SK-N-SH treated with all-trans-retinoic acid at 6 μM for 48 hours (cell line): ENCODE results near the gene AP4S1.

ENCODE experiments used
- ATAC-seq: fragments of 200-7000 bp; cut with Tn5 transposase; 3 replicates; pipeline ENCODE4 v1.9.1; 2020; ENCODE audit warnings: mild to moderate bottlenecking, moderate library complexity
- ARNTL ChIP-seq: fragments of 450-650 bp; formaldehyde crosslinking; IDR thresholded peaks from 2 replicates; pipeline ENCODE4 v1.5.0; 2020; ENCODE audit warnings: low read depth, mild to moderate bottlenecking, moderate library complexity, borderline replicate concordance
- BACH2 ChIP-seq: fragments of 250-450 bp; sonication (Bioruptor Pico); IDR thresholded peaks from 2 replicates; pipeline ENCODE4 v1.9.0; 2021; ENCODE audit warnings: mild to moderate bottlenecking, borderline replicate concordance
- CSDC2 ChIP-seq: fragments of 250-450 bp; sonication (Bioruptor Pico); IDR thresholded peaks from 2 replicates; pipeline ENCODE4 v1.5.0; 2020; ENCODE audit warnings: mild to moderate bottlenecking, moderate library complexity
- CSRNP3 ChIP-seq: fragments of 250-450 bp; sonication (Bioruptor Pico); IDR thresholded peaks from 2 replicates; pipeline ENCODE4 v1.5.1; 2021; ENCODE audit warnings: mild to moderate bottlenecking, moderate library complexity
- ESRRG ChIP-seq: fragments of 250-450 bp; sonication (Bioruptor Pico); IDR thresholded peaks from 2 replicates; pipeline ENCODE4 v1.6.1; 2021; ENCODE audit warnings: mild to moderate bottlenecking
- GLIS3 ChIP-seq: fragments of 250-450 bp; sonication (Bioruptor Pico); IDR thresholded peaks from 2 replicates; pipeline ENCODE4 v1.5.0; 2020; ENCODE audit warnings: mild to moderate bottlenecking, moderate library complexity
- ISL1 ChIP-seq: fragments of 250-450 bp; sonication (Bioruptor Pico); IDR thresholded peaks from 2 replicates; pipeline ENCODE4 v2.1.2; 2022; ENCODE audit warnings: mild to moderate bottlenecking, moderate library complexity
- OSR1 ChIP-seq: fragments of 250-450 bp; sonication (Bioruptor Pico); IDR thresholded peaks from 2 replicates; pipeline ENCODE4 v1.8.0; 2022; ENCODE audit warnings: moderate library complexity, mild to moderate bottlenecking, inconsistent platforms
- PATZ1 ChIP-seq: fragments of 250-450 bp; sonication (Bioruptor Pico); IDR thresholded peaks from 2 replicates; pipeline ENCODE4 v1.8.0; 2020; ENCODE audit warnings: mild to moderate bottlenecking, moderate library complexity, borderline replicate concordance
- RARB ChIP-seq: fragments of 250-450 bp; sonication (Bioruptor Pico); IDR thresholded peaks from 2 replicates; pipeline ENCODE4 v1.8.0; 2021; ENCODE audit warnings: mild to moderate bottlenecking, moderate library complexity
- SNAI2 ChIP-seq: fragments of 250-450 bp; sonication (Bioruptor Pico); IDR thresholded peaks from 2 replicates; pipeline ENCODE4 v1.5.0; 2020; ENCODE audit warnings: mild to moderate bottlenecking, moderate library complexity
- TCF4 ChIP-seq: fragments of 250-450 bp; sonication (Bioruptor Pico); IDR thresholded peaks from 2 replicates; pipeline ENCODE4 v1.8.0; 2021; ENCODE audit warnings: mild to moderate bottlenecking, moderate library complexity, borderline replicate concordance
- TOX ChIP-seq: fragments of 250-450 bp; sonication (Bioruptor Pico); IDR thresholded peaks from 2 replicates; pipeline ENCODE4 v1.8.0; 2021; ENCODE audit warnings: mild to moderate bottlenecking, moderate library complexity, borderline replicate concordance
- ZC3H10 ChIP-seq: fragments of 250-450 bp; sonication (Bioruptor Pico); IDR thresholded peaks from 2 replicates; pipeline ENCODE4 v1.5.1; 2021; ENCODE audit warnings: mild to moderate bottlenecking, moderate library complexity
- ZFP3 ChIP-seq: fragments of 250-450 bp; sonication (Bioruptor Pico); IDR thresholded peaks from 2 replicates; pipeline ENCODE4 v1.5.0; 2020; ENCODE audit warnings: mild to moderate bottlenecking, moderate library complexity
- ZFP30 ChIP-seq: fragments of 450-650 bp; formaldehyde crosslinking; IDR thresholded peaks from 2 replicates; pipeline ENCODE4 v1.5.0; 2022; ENCODE audit warnings: mild to moderate bottlenecking, moderate library complexity
- ZNF565 ChIP-seq: fragments of 450-650 bp; formaldehyde crosslinking; conservative IDR thresholded peaks from 2 replicates; pipeline ENCODE4 v1.5.0; 2020; ENCODE audit warnings: low read depth, mild to moderate bottlenecking, moderate library complexity
- ZNF70 ChIP-seq: fragments of 450-650 bp; formaldehyde crosslinking; IDR thresholded peaks from 2 replicates; pipeline ENCODE4 v1.5.0; 2020; ENCODE audit warnings: mild to moderate bottlenecking, moderate library complexity
- TF ChIP-seq, protein P1 (sequence below): fragments of 250-450 bp; sonication (Bioruptor Pico); IDR thresholded peaks from 2 replicates; pipeline ENCODE4 v1.5.0; 2020; ENCODE audit warnings: mild to moderate bottlenecking, moderate library complexity
- TF ChIP-seq, protein P2 (sequence below): fragments of 250-450 bp; sonication (Bioruptor Pico); IDR thresholded peaks from 2 replicates; pipeline ENCODE4 v1.8.0; 2021; ENCODE audit warnings: low read depth, mild to moderate bottlenecking, moderate library complexity, borderline replicate concordance

The AP4S1 gene

DNA sequence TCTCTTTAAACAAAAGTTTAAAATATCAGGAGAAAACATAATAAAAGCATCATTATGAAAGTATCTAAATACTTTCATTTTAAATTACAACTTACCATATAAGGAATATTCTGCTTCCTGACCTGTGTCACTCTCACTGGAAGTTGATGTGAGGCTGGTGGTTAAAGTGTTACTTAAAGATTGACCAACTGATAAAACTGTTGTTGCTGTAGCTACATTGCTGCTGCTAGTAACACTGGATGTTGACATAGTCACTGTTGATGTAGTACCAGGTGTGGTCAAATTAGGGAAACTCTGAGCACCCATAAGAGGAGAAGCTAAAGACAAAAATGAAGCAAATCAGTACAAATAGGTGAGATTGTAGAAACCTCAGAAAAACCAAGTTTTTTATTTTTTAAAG is 102.2 kb downstream of the AP4S1 start:
- ATAC-seq: no peak
- TF ChIP-seq ZNF70: no peak
- TF ChIP-seq ZNF565: no peak
- no peak for TF ChIP-seq OSR1 (CRISPR knock-in tag)
- TF ChIP-seq ZFP3: no peak
- TF ChIP-seq ZFP30: no peak
- TF ChIP-seq ISL1 (CRISPR knock-in tag): no peak
- TF ChIP-seq SNAI2: no peak

- no peak for ATAC-seq
- TF ChIP-seq ZNF565 (no peak), ZFP30 (no peak), ZNF70 (no peak), ARNTL (CRISPR knock-in tag) (no peak), BACH2 (CRISPR knock-in tag) (no peak), PATZ1 (no peak), CSDC2 (no peak), TCF4 (CRISPR knock-in tag) (no peak)
- TF ChIP-seq, protein P1, sequence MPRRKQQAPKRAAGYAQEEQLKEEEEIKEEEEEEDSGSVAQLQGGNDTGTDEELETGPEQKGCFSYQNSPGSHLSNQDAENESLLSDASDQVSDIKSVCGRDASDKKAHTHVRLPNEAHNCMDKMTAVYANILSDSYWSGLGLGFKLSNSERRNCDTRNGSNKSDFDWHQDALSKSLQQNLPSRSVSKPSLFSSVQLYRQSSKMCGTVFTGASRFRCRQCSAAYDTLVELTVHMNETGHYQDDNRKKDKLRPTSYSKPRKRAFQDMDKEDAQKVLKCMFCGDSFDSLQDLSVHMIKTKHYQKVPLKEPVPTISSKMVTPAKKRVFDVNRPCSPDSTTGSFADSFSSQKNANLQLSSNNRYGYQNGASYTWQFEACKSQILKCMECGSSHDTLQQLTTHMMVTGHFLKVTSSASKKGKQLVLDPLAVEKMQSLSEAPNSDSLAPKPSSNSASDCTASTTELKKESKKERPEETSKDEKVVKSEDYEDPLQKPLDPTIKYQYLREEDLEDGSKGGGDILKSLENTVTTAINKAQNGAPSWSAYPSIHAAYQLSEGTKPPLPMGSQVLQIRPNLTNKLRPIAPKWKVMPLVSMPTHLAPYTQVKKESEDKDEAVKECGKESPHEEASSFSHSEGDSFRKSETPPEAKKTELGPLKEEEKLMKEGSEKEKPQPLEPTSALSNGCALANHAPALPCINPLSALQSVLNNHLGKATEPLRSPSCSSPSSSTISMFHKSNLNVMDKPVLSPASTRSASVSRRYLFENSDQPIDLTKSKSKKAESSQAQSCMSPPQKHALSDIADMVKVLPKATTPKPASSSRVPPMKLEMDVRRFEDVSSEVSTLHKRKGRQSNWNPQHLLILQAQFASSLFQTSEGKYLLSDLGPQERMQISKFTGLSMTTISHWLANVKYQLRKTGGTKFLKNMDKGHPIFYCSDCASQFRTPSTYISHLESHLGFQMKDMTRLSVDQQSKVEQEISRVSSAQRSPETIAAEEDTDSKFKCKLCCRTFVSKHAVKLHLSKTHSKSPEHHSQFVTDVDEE (CRISPR knock-in tag): no peak
- TF ChIP-seq, all 23 proteins: peak for 0
Observed at GRCh38 chr14:31128601-31129526, 103.4 kb downstream of the AP4S1 start.

DNA sequence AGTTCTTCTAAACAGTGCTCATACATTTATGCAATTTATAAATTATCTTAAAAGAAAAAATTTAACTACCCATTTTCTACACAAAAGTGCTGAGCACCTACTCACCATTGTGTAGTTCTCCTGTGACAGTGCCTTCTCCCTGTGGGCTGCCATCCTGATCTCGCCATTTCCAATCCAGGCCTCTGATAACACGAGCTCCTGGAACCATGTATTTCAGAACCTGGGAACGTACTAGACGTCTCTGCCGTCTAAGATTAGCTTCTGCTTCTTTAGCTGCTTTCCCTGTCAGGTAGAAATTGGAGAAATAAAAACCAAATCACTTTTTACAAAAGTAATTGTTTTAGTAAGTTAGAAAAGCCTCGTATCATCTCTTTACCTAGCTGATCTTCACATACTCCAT is 107.7 kb downstream of the AP4S1 start:
- TF ChIP-seq OSR1 (CRISPR knock-in tag) (no peak), TOX (CRISPR knock-in tag) (no peak), SNAI2 (no peak), ZNF70 (no peak), ZFP30 (no peak), ARNTL (CRISPR knock-in tag) (no peak), ZC3H10 (CRISPR knock-in tag) (no peak), RARB (CRISPR knock-in tag) (no peak), ZFP3 (no peak), CSDC2 (no peak), BACH2 (CRISPR knock-in tag) (no peak), TCF4 (CRISPR knock-in tag) (no peak)
- no peak for ATAC-seq

GRCh38 chr14:31137214-31137889 is 111.9 kb downstream of the AP4S1 start:
- ATAC-seq: no peak
- TF ChIP-seq SNAI2 (no peak), CSDC2 (no peak), PATZ1 (no peak), ZFP3 (no peak), ARNTL (CRISPR knock-in tag) (no peak), GLIS3 (no peak), ESRRG (CRISPR knock-in tag) (no peak), CSRNP3 (CRISPR knock-in tag) (no peak), ISL1 (CRISPR knock-in tag) (no peak), RARB (CRISPR knock-in tag) (no peak), ZC3H10 (CRISPR knock-in tag) (no peak), ZNF565 (no peak)
- TF ChIP-seq, protein P2, sequence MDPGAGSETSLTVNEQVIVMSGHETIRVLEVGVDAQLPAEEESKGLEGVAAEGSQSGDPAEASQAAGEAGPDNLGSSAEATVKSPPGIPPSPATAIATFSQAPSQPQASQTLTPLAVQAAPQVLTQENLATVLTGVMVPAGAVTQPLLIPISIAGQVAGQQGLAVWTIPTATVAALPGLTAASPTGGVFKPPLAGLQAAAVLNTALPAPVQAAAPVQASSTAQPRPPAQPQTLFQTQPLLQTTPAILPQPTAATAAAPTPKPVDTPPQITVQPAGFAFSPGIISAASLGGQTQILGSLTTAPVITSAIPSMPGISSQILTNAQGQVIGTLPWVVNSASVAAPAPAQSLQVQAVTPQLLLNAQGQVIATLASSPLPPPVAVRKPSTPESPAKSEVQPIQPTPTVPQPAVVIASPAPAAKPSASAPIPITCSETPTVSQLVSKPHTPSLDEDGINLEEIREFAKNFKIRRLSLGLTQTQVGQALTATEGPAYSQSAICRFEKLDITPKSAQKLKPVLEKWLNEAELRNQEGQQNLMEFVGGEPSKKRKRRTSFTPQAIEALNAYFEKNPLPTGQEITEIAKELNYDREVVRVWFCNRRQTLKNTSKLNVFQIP (CRISPR knock-in tag): no peak
- TF ChIP-seq, protein P1 (CRISPR knock-in tag): no peak
